Sigmoid colon (tissue), 4 donors: Measurements from ENCODE around the gene LCORL.

Experiments
- CTCF ChIP-seq, 4 experiments: fragments of 450-650 bp in 3 of 4; fragments of 200-600 bp in 1 of 4; IDR thresholded peaks; one replicate each; pipeline ENCODE4 v1.5.1; 2016 to 2019; ENCODE audit warnings: antibody characterized with exemption in 4 of 4, mild to moderate bottlenecking in 3 of 4, moderate library complexity in 2 of 4
- POLR2A ChIP-seq, 2 donors: fragments of 450-650 bp; IDR thresholded peaks; one replicate each; pipeline ENCODE4 v1.6.1; 2016; ENCODE audit warnings: antibody characterized with exemption in 2 of 2, mild to moderate bottlenecking in 2 of 2, moderate library complexity in 2 of 2
- POLR2AphosphoS5 ChIP-seq, 4 donors: sonication (generic); formaldehyde crosslinking; IDR thresholded peaks; one replicate each; pipeline ENCODE4 v1.6.1; 2017; ENCODE audit warnings: antibody characterized with exemption in 4 of 4

- TF ChIP-seq CTCF (IDR thresholded peaks at IDR 0.05) (no peak), POLR2AphosphoS5 (IDR thresholded peaks at IDR 0.05) (no peak), POLR2A (IDR thresholded peaks at IDR 0.05) (no peak)
Measured at GRCh38 chr4:17911608-17912007, 109.9 kb downstream of the LCORL start.
